ENCODE measurements around the gene SREBF1.

GRCh38 chr17:17852930-17853329 is 16.1 kb upstream of the SREBF1 start:
- TF ChIP-seq, protein P1, sequence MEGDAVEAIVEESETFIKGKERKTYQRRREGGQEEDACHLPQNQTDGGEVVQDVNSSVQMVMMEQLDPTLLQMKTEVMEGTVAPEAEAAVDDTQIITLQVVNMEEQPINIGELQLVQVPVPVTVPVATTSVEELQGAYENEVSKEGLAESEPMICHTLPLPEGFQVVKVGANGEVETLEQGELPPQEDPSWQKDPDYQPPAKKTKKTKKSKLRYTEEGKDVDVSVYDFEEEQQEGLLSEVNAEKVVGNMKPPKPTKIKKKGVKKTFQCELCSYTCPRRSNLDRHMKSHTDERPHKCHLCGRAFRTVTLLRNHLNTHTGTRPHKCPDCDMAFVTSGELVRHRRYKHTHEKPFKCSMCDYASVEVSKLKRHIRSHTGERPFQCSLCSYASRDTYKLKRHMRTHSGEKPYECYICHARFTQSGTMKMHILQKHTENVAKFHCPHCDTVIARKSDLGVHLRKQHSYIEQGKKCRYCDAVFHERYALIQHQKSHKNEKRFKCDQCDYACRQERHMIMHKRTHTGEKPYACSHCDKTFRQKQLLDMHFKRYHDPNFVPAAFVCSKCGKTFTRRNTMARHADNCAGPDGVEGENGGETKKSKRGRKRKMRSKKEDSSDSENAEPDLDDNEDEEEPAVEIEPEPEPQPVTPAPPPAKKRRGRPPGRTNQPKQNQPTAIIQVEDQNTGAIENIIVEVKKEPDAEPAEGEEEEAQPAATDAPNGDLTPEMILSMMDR (conservative IDR thresholded peaks at IDR 0.05; ENCODE audit: low read length): no peak
- no peak for TF ChIP-seq EZH2phosphoT487 (IDR thresholded peaks at IDR 0.05; ENCODE audit: borderline replicate concordance)
